Measurements from ENCODE around the gene RCAN2. TPM values are rescaled to one million over a fixed set of nuclear protein-coding genes. Genes with fewer than 3 reads are reported as not detected.
A peak's percentile ranks its signal among the peaks of the same experiment; 100 is the strongest.

Gene RCAN2
- polyA plus RNA-seq, 3 donors, result 14.8 to 22.4 (median 22.4) TPM

DNA sequence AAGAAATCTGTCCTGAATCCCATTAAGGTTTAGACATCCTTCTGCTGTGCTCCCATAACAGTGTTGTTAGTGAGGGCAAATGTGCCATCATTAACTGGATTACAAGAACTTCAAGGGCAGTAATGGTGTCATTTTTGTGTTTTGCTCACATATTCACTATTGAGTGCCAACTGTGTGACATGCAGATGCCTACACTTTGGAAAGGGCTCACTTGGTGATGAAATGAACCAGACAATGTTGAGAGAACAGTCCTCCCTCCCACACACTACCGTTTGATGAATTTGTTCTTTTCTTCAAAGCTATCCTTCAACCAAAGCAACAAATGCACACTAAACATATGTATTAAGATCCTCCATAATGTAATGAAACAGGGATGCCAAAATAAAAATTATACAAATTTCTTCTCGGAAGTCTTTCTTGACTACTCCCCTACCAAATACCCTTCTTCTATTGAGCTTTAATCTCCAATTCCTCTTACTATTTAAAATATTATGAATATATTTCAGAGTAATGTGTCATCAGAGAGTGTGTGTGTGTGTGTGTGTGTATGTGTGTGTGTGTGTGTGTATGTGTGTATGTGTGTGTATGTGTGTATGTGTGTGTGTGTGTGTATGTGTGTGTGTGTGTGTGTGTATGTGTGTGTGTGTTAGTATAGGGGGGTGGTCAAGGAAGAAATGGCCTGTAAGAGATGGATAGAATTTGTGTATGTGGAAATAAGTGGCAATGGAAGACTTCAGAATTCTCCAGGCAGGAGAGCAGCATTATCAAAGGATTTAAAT, 228.1 kb downstream of the RCAN2 start:
- DNase-seq, result no peak

DNA sequence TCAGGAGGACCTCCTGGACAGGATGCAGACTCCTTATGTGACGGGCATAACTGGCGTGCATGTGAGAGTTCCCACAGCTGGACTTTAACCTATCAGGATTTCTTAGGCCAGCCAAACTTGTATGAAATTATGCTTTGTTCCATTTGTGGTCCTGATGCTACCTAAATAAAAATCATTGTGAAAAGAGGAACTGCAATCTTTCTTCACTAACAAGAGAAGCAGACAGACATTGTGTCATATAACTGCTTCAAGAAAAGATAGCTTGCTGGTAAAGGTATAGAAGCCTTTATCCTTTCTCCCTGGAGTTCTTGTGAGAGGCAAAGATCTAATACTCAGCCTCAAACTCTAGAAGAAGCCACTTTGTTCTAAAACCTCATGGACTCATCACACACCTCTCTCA, 233.0 kb downstream of the RCAN2 start:
- no peak for DNase-seq

- DNase-seq, result no peak
Observed at GRCh38 chr6:46255528-46255927, 235.7 kb downstream of the RCAN2 start.

DNA sequence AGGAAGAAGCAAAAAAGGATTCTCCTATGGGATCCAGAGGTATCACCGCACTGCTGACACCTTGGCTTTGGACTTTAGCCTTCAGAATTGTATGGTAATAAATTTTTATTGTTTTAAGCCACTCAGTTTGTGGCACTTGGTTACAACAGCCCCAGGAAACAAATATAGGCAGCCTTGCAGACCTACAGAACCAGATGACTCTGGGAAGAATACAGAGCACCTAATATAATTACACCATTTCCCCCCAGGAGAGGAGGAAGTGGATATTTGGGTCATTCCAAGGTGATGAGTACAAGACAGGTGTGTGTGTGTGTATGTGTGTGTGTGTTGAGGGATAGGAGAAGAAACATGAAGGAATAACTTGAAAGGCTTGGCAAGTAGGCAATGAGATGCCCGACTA, 236.3 kb downstream of the RCAN2 start:
- no peak for DNase-seq

DNA sequence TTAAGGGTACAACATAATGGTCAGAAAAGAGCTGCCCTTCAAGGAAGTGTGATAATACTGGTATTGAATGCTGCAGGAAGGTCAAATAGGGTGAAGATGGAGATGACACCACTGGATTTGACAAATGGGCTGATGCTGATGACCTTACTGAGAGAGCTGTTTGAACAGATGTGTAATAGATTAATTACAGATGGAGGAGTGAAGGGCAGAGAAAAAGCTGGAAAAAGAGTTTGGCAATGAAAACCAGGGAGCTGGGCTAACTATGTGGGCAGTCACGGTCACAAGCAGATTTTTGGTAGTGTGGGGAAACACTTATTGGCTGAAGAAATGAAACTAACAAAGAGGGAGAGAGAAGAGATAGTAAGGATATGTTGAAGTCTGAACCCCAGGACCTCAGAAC, 236.9 kb downstream of the RCAN2 start:
- no peak for DNase-seq

GRCh38 chr6:46251583-46252339, 239.5 kb downstream of the RCAN2 start:
- DNase-seq, result no peak

GRCh38 chr6:46248143-46248542, 243.1 kb downstream of the RCAN2 start:
- DNase-seq, result no peak

DNA sequence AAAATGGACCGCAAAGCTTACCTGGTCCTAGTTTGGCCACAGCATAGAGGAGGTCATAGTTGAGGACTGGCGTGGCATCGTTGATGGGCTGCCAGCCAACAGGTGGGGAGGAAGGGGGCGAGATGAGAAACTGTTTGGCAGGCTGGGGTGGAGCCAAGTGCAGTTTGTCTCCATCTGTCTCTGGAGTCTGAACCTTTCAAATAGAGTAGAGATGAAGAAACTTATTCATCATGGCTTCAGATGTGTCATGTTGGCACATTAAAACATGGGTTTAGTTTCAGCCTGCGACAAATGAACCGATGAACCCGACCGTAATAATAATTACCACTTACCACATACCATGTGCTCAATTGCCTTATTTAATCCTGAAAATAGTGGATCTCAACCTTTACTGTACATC, 244.5 kb downstream of the RCAN2 start:
- no peak for DNase-seq

DNA sequence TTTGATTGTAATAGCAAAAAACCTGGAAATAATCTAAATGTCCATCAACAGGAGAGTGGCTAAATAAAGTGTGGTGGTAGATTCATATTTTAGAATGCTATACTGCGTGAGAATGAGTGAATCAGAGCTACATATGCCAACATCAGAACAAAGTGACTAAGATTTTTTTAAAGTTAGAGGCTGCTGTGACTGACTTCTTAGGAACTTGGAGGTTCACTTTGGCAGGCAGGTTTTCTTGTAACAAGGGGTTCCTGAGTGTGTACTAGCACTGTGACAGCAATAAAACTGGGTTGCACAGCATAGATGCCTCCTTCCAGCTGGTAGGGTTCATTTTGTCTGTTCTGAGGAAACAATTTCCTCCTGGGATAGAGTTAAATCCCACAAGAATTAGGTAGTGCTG, 245.2 kb downstream of the RCAN2 start:
- no peak for DNase-seq

- DNase-seq, result no peak
Observed at GRCh38 chr6:46244670-46245069, 246.6 kb downstream of the RCAN2 start.

DNA sequence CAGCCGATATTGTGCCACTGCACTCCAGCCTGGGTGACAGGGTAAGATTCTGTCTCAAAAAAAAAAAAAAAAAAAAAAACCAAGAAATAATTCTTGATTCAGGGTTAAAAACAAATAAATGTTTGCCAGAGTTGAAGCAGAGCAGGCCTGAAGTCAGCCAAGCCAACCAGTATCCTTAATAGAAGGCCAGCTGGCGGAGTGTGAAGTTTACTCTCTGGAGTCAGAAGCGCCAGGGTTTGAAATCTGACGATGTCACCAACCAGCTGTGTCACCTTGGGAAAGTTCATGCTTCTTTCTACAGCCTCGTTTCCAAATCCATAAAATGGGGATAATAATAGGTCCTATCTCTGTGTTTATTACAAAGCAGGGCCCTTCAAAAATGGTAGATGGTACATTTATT, 247.5 kb downstream of the RCAN2 start:
- DNase-seq, result no peak

- no peak for DNase-seq
Observed at GRCh38 chr6:46242921-46243320, 248.3 kb downstream of the RCAN2 start.

DNA sequence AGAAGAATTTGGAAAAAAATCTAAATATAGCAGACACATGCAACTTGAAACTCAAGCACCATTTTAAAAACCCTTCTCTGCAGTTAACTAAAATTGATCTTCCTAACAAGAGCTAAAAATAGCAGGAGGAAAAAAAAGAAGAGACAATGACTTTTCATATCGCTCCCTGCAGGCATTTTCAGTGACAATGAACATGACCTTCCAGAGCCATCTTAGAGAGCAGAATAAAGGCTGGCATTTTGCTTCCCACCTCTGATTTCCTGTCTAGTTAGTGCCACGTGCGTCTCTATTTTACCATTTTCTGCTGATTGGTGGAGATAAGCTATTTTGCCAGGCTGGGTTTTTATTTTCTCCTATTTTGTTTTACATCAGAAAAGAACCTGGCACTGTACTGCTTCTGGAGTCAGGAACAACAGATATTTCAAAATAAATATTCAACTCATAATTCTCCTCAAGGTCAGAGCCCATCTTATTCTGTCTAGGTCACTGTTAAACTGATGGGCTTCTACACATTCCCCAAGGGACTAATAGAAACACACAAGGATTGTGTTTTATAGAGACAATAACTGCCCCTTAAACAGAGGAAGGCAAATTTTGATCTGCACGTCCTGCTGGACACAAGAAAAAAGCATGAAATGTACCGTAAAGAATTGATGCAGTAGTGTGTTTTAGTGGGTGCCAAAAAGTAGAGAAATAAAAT, 250.2 kb downstream of the RCAN2 start:
- no peak for DNase-seq

DNA sequence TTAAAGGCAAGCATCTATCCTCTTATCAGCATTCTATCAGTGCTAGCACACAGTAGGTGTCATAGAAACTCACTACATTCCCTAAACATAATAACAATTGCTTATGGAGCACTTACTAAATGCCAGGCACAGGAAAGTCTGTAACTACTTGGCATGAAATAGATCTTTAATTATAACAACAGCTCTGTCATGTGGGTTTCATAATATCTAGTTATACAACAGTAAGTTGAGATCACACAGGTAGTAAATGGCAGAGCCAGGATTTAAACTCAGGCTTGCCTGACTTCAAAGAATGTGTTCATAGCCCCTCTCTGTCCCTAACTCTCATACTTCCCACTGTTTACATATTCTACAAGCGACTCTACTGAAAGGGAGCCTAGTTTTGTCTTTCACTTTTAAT, 254.5 kb downstream of the RCAN2 start:
- no peak for DNase-seq

- DNase-seq, result no peak
Observed at GRCh38 chr6:46235242-46235641, 256.0 kb downstream of the RCAN2 start.

- DNase-seq, result no peak
Observed at GRCh38 chr6:46234700-46235099, 256.5 kb downstream of the RCAN2 start.

- peak; percentile 16 for DNase-seq
Observed at GRCh38 chr6:46234156-46234556, 257.1 kb downstream of the RCAN2 start.

DNA sequence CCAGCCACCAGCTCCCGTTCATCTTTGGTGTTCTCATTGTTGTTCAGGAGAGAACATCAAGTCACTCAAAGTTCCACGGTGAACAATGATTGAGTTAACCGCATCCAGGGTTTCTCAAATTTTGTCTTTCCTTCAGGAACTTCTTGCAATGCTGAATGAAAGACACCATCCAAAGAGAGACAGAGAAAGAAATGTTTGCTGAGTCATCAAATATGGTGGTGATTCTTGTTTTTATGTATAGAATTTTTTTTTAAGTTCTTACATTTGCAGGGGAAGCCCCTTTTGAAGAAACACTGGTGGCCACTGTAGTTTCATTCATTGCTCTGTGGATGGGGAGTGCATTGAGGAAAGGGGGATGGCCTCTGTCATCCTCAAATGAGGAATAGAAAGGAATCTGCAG, 258.1 kb downstream of the RCAN2 start:
- no peak for DNase-seq

DNA sequence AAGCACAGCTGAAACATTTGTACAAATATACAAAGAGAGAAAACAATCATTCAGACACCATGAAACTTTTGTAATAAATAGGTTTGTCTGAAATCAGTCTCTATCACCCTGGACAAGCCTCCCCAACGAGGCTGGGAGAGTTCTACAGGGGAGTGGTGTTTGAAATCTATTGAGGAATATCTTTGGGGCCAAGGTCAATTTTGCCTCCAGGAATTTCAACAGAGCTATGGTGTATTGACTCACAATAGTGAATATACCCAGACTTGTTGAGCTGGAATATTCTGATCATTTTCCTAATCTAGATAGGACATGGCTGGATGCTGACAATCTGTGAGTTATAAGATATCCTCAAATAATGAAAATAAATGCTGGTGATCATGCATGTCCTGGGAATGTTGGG, 269.0 kb downstream of the RCAN2 start:
- no peak for DNase-seq

- DNase-seq, result peak; percentile 43
Observed at GRCh38 chr6:46221222-46221793, 269.9 kb downstream of the RCAN2 start.

GRCh38 chr6:46220352-46221221, 270.7 kb downstream of the RCAN2 start:
- no peak for DNase-seq

- DNase-seq, result no peak
Observed at GRCh38 chr6:46219661-46220060, 271.6 kb downstream of the RCAN2 start.

Measured in renal pelvis (tissue), 4 donors.